Activated B cell treated with CpG ODN at 0.5 μM for 24 hours (primary cell): ENCODE results near the gene SKP1. TPM values are rescaled to one million over a fixed set of nuclear protein-coding genes. Genes with fewer than 3 reads are reported as not detected.

Source experiments
- ATAC-seq: fragments of 200-7000 bp; cut with Tn5 transposase; one replicate; pipeline ENCODE4 v1.10.0; 2021; ENCODE audit warnings: low read depth, mild to moderate bottlenecking, moderate library complexity
- CTCF ChIA-PET: fragments of 350-600 bp; sonication (Branson Sonifier 250); formaldehyde crosslinking; loops from one replicate; lab custom pipeline; 2021; ENCODE audit warnings: antibody characterized with exemption; lab: Charles Lee
- POLR2A ChIA-PET: fragments of 350-600 bp; sonication (Branson Sonifier 250); formaldehyde crosslinking; loops from one replicate; lab custom pipeline; 2021; ENCODE audit warnings: antibody characterized with exemption; lab: Charles Lee
- DNase-seq: peaks from one replicate; pipeline ENCODE4 v3.0.0; 2022
- H3K27ac Mint-ChIP-seq: one replicate; pipeline ENCODE4 v1.8.0; 2020; ENCODE audit warnings: mixed read lengths
- H3K27me3 Mint-ChIP-seq: one replicate; pipeline ENCODE4 v1.8.0; 2021; ENCODE audit warnings: mixed read lengths
- H3K36me3 Mint-ChIP-seq: one replicate; pipeline ENCODE4 v1.8.0; 2021; ENCODE audit warnings: low read depth, mixed read lengths
- H3K4me1 Mint-ChIP-seq: one replicate; pipeline ENCODE4 v1.8.0; 2021; ENCODE audit warnings: mixed read lengths
- H3K4me3 Mint-ChIP-seq: one replicate; pipeline ENCODE4 v1.8.0; 2020; ENCODE audit warnings: mild to moderate bottlenecking, mixed read lengths
- H3K9me3 Mint-ChIP-seq: one replicate; pipeline ENCODE4 v1.8.0; 2020; ENCODE audit warnings: mixed read lengths
- CTCF ChIP-seq: fragments of 200-600 bp; IDR thresholded peaks from one replicate; pipeline ENCODE4 v1.8.0; 2022; ENCODE audit warnings: antibody characterized with exemption, mild to moderate bottlenecking
- intact Hi-C: fragments of 100-400 bp; cut with micrococcal nuclease; formaldehyde crosslinking; loops from one replicate; pipeline ENCODE4 v1.15.1; 2024
- total RNA-seq: library from RNA; stranded (reverse); gene quantifications from 2 replicates; pipeline ENCODE4 v1.2.3, GENCODE V29; 2022

Gene SKP1
- total RNA-seq, 1 donor from 2014 or later: 211 TPM

GRCh38 chr5:134129411-134130238 is 47.1 kb downstream of the SKP1 start:
- CTCF ChIA-PET: interaction anchor here (0.6 to 1.7 kb wide), 3 partner anchors 11 to 57 kb away, joined by 3 to 4 read pairs (median 4); no protein-coding TSS in a partner anchor
- DNase-seq (no peak), ATAC-seq (no peak)
- no peaks in the 10 kb centered on the region for H3K27me3 Mint-ChIP-seq
- POLR2A ChIA-PET: interaction anchor here (2.6 kb wide), 1 partner anchor 29 kb away, joined by 9 read pairs; no protein-coding TSS in a partner anchor
- no peaks in the 10 kb centered on the region for H3K9me3 Mint-ChIP-seq
- intact Hi-C loops: no loop called here
- H3K36me3 Mint-ChIP-seq: peaks cover 27% of the 10 kb centered on the region
- no peak for TF ChIP-seq CTCF
- no peak overlapping the region for H3K4me3 Mint-ChIP-seq
- H3K4me1 Mint-ChIP-seq: peaks cover 63% of the 10 kb centered on the region
- no peak overlapping the region for H3K27ac Mint-ChIP-seq

- Mint-ChIP-seq H3K4me3 (no peak overlapping the region), H3K36me3 (peaks cover 24% of the 10 kb centered on the region), H3K27me3 (no peaks in the 10 kb centered on the region), H3K27ac (no peak overlapping the region), H3K4me1 (peaks cover 70% of the 10 kb centered on the region), H3K9me3 (no peaks in the 10 kb centered on the region)
- no peak for TF ChIP-seq CTCF
- CTCF ChIA-PET: interaction anchor here (1.7 kb wide), 1 partner anchor 12 kb away, joined by 4 read pairs; no protein-coding TSS in a partner anchor
- ATAC-seq: no peak
- POLR2A ChIA-PET: interaction anchor here (2.6 kb wide), 1 partner anchor 28 kb away, joined by 9 read pairs; no protein-coding TSS in a partner anchor
- DNase-seq: no peak
- intact Hi-C loops: no loop called here
Observed at GRCh38 chr5:134128648-134128995, 48.1 kb downstream of the SKP1 start.

GRCh38 chr5:134127988-134128647 is 48.6 kb downstream of the SKP1 start:
- TF ChIP-seq CTCF: no peak
- CTCF ChIA-PET: interaction anchor here (0.9 to 4.0 kb wide), 3 partner anchors 12 to 89 kb away, joined by 4 to 24 read pairs (median 4); no protein-coding TSS in a partner anchor
- POLR2A ChIA-PET: interaction anchor here (1.1 to 2.6 kb wide), 3 partner anchors 12 to 27 kb away, joined by 3 to 13 read pairs (median 9); no protein-coding TSS in a partner anchor
- Mint-ChIP-seq H3K27me3 (no peaks in the 10 kb centered on the region), H3K36me3 (peaks cover 24% of the 10 kb centered on the region), H3K4me3 (no peak overlapping the region), H3K4me1 (peaks cover 71% of the 10 kb centered on the region), H3K9me3 (no peaks in the 10 kb centered on the region), H3K27ac (no peak overlapping the region)
- DNase-seq: no peak
- intact Hi-C loops: no loop called here
- no peak for ATAC-seq

- POLR2A ChIA-PET: interaction anchor here (0.7 to 1.2 kb wide), 5 partner anchors 12 to 245 kb away, joined by 3 to 13 read pairs (median 5); no protein-coding TSS in a partner anchor
- Mint-ChIP-seq H3K27ac (peak overlapping the region; percentile 66), H3K9me3 (no peaks in the 10 kb centered on the region), H3K27me3 (no peaks in the 10 kb centered on the region), H3K4me1 (peaks cover 71% of the 10 kb centered on the region), H3K4me3 (no peak overlapping the region), H3K36me3 (peaks cover 21% of the 10 kb centered on the region)
- CTCF ChIA-PET: interaction anchor here (0.9 to 4.0 kb wide), 2 partner anchors 12 to 88 kb away, joined by 4 to 24 read pairs; no protein-coding TSS in a partner anchor
- no peak for DNase-seq
- intact Hi-C loops: no loop called here
- peak; percentile 57 for ATAC-seq
- TF ChIP-seq CTCF: no peak
Observed at GRCh38 chr5:134127376-134127861, 49.3 kb downstream of the SKP1 start.
